Lung microvascular endothelial cell (primary cell): ENCODE data around the gene CLDN25. TPM values are rescaled to one million over a fixed set of nuclear protein-coding genes. Genes with fewer than 3 reads are reported as not detected.
"Not testable (repeated sequence)": the region's sequence is repeated elsewhere in the genome, so short reads cannot be mapped to it uniquely, and the experiment has no call there.

ENCODE experiments used
- DNase-seq, 2 donors: peaks; one replicate each; pipeline versions ENCODE4 v3.0.0 to v3.0.0-alpha.2; 2010; ENCODE audit warnings: low read depth in 2 of 2
- total RNA-seq: library from RNA; depleted of rRNA; stranded (reverse); fragments of >200 nt; gene quantifications from 2 replicates; pipeline ENCODE4 v1.2.1, GENCODE V29; 2014

Gene CLDN25
- total RNA-seq: not detected in 2 replicates

GRCh38 chr11:113779496-113779895, at the start of gene CLDN25:
Gene CLDN25, plus strand, starts transcription at chr11:113779796. Its CDS starts 0 bp downstream, at chr11:113779796.
- DNase-seq: no peak

- peak; percentile 33 to 60 for DNase-seq
Measured at GRCh38 chr11:113730887-113731726, 48.5 kb upstream of the CLDN25 start.

GRCh38 chr11:113732092-113732491, 47.5 kb upstream of the CLDN25 start:
- no peak for DNase-seq

GRCh38 chr11:113736323-113736722, 43.3 kb upstream of the CLDN25 start:
- DNase-seq: no peak

- DNase-seq: no peak
Measured at GRCh38 chr11:113752932-113753331, 26.7 kb upstream of the CLDN25 start.

- DNase-seq: no peak
Measured at GRCh38 chr11:113760241-113760640, 19.4 kb upstream of the CLDN25 start.

- not testable (repeated sequence) for DNase-seq
Measured at GRCh38 chr11:113763040-113763439, 16.6 kb upstream of the CLDN25 start.

- DNase-seq: no peak
Measured at GRCh38 chr11:113764527-113765219, 14.9 kb upstream of the CLDN25 start.

- no peak for DNase-seq
Measured at GRCh38 chr11:113771964-113772363, 7.6 kb upstream of the CLDN25 start.

GRCh38 chr11:113773092-113773415, 6.5 kb upstream of the CLDN25 start:
- peak in 1 of 2 donors; percentile 55 for DNase-seq

GRCh38 chr11:113773416-113774173, 6.0 kb upstream of the CLDN25 start, which contains the start of gene ZW10:
Gene ZW10, minus strand, starts transcription at chr11:113773692. Its CDS starts 26 bp downstream, at chr11:113773666.
- peak; percentile 97 to 99 for DNase-seq

GRCh38 chr11:113774174-113774503, 5.5 kb upstream of the CLDN25 start:
- no peak for DNase-seq

- peak; percentile 57 to 70 for DNase-seq
Measured at GRCh38 chr11:113778111-113778910, 1.3 kb upstream of the CLDN25 start.

GRCh38 chr11:113781682-113782081, 2.1 kb downstream of the CLDN25 start:
- DNase-seq: no peak

- no peak for DNase-seq
Measured at GRCh38 chr11:113782134-113782533, 2.5 kb downstream of the CLDN25 start.

GRCh38 chr11:113789016-113789415, 9.4 kb downstream of the CLDN25 start:
- not testable (repeated sequence) for DNase-seq

- no peak for DNase-seq
Measured at GRCh38 chr11:113789675-113790320, 10.2 kb downstream of the CLDN25 start.

GRCh38 chr11:113796663-113797259, 17.2 kb downstream of the CLDN25 start:
- DNase-seq: peak; percentile 52 to 55

- no peak for DNase-seq
Measured at GRCh38 chr11:113802621-113803020, 23.0 kb downstream of the CLDN25 start.

- DNase-seq: peak in 1 of 2 donors; percentile 6
Measured at GRCh38 chr11:113805640-113806039, 26.0 kb downstream of the CLDN25 start.
